SK-N-SH treated with all-trans-retinoic acid at 6 μM for 48 hours (cell line): Measurements from ENCODE around the gene EML4.

Source experiments
- ATAC-seq: fragments of 200-7000 bp; cut with Tn5 transposase; 3 replicates; pipeline ENCODE4 v1.9.1; 2020; ENCODE audit warnings: mild to moderate bottlenecking, moderate library complexity
- ARNTL ChIP-seq: fragments of 450-650 bp; formaldehyde crosslinking; IDR thresholded peaks from 2 replicates; pipeline ENCODE4 v1.5.0; 2020; ENCODE audit warnings: low read depth, mild to moderate bottlenecking, moderate library complexity, borderline replicate concordance
- BACH2 ChIP-seq: fragments of 250-450 bp; sonication (Bioruptor Pico); IDR thresholded peaks from 2 replicates; pipeline ENCODE4 v1.9.0; 2021; ENCODE audit warnings: mild to moderate bottlenecking, borderline replicate concordance
- CREB5 ChIP-seq: fragments of 250-450 bp; sonication (Bioruptor Pico); IDR thresholded peaks from 2 replicates; pipeline ENCODE4 v1.5.1; 2020; ENCODE audit warnings: low read depth, mild to moderate bottlenecking, moderate library complexity
- CSDC2 ChIP-seq: fragments of 250-450 bp; sonication (Bioruptor Pico); IDR thresholded peaks from 2 replicates; pipeline ENCODE4 v1.5.0; 2020; ENCODE audit warnings: mild to moderate bottlenecking, moderate library complexity
- ESRRG ChIP-seq: fragments of 250-450 bp; sonication (Bioruptor Pico); IDR thresholded peaks from 2 replicates; pipeline ENCODE4 v1.6.1; 2021; ENCODE audit warnings: mild to moderate bottlenecking
- ISL1 ChIP-seq: fragments of 250-450 bp; sonication (Bioruptor Pico); IDR thresholded peaks from 2 replicates; pipeline ENCODE4 v2.1.2; 2022; ENCODE audit warnings: mild to moderate bottlenecking, moderate library complexity
- OSR1 ChIP-seq: fragments of 250-450 bp; sonication (Bioruptor Pico); IDR thresholded peaks from 2 replicates; pipeline ENCODE4 v1.8.0; 2022; ENCODE audit warnings: moderate library complexity, mild to moderate bottlenecking, inconsistent platforms
- PPARA ChIP-seq: fragments of 250-450 bp; sonication (Bioruptor Pico); IDR thresholded peaks from 2 replicates; pipeline ENCODE4 v1.5.0; 2020; ENCODE audit warnings: mild to moderate bottlenecking, borderline replicate concordance
- SNAI2 ChIP-seq: fragments of 250-450 bp; sonication (Bioruptor Pico); IDR thresholded peaks from 2 replicates; pipeline ENCODE4 v1.5.0; 2020; ENCODE audit warnings: mild to moderate bottlenecking, moderate library complexity
- TCF4 ChIP-seq: fragments of 250-450 bp; sonication (Bioruptor Pico); IDR thresholded peaks from 2 replicates; pipeline ENCODE4 v1.8.0; 2021; ENCODE audit warnings: mild to moderate bottlenecking, moderate library complexity, borderline replicate concordance
- TOX ChIP-seq: fragments of 250-450 bp; sonication (Bioruptor Pico); IDR thresholded peaks from 2 replicates; pipeline ENCODE4 v1.8.0; 2021; ENCODE audit warnings: mild to moderate bottlenecking, moderate library complexity, borderline replicate concordance
- ZC3H10 ChIP-seq: fragments of 250-450 bp; sonication (Bioruptor Pico); IDR thresholded peaks from 2 replicates; pipeline ENCODE4 v1.5.1; 2021; ENCODE audit warnings: mild to moderate bottlenecking, moderate library complexity
- ZFP3 ChIP-seq: fragments of 250-450 bp; sonication (Bioruptor Pico); IDR thresholded peaks from 2 replicates; pipeline ENCODE4 v1.5.0; 2020; ENCODE audit warnings: mild to moderate bottlenecking, moderate library complexity
- ZFP30 ChIP-seq: fragments of 450-650 bp; formaldehyde crosslinking; IDR thresholded peaks from 2 replicates; pipeline ENCODE4 v1.5.0; 2022; ENCODE audit warnings: mild to moderate bottlenecking, moderate library complexity
- ZNF70 ChIP-seq: fragments of 450-650 bp; formaldehyde crosslinking; IDR thresholded peaks from 2 replicates; pipeline ENCODE4 v1.5.0; 2020; ENCODE audit warnings: mild to moderate bottlenecking, moderate library complexity
- ZNF8 ChIP-seq: fragments of 450-650 bp; formaldehyde crosslinking; IDR thresholded peaks from 2 replicates; pipeline ENCODE4 v1.5.0; 2020; ENCODE audit warnings: mild to moderate bottlenecking, moderate library complexity
- TF ChIP-seq, protein P1 (sequence below): fragments of 250-450 bp; sonication (Bioruptor Pico); IDR thresholded peaks from 2 replicates; pipeline ENCODE4 v1.5.0; 2020; ENCODE audit warnings: mild to moderate bottlenecking, moderate library complexity
- TF ChIP-seq, protein P2 (sequence below): fragments of 250-450 bp; sonication (Bioruptor Pico); IDR thresholded peaks from 2 replicates; pipeline ENCODE4 v1.8.0; 2020; ENCODE audit warnings: mild to moderate bottlenecking, moderate library complexity, borderline replicate concordance
- TF ChIP-seq, protein P3 (sequence below): fragments of 250-450 bp; sonication (Bioruptor Pico); IDR thresholded peaks from 2 replicates; pipeline ENCODE4 v1.5.1; 2021; ENCODE audit warnings: mild to moderate bottlenecking, moderate library complexity
- TF ChIP-seq, protein P4 (sequence below): fragments of 250-450 bp; sonication (Bioruptor Pico); IDR thresholded peaks from 2 replicates; pipeline ENCODE4 v1.8.0; 2021; ENCODE audit warnings: low read depth, mild to moderate bottlenecking, moderate library complexity, borderline replicate concordance

The EML4 gene

GRCh38 chr2:42192652-42193566, 23.8 kb downstream of the EML4 start:
- ATAC-seq, result peak; percentile 59
- TF ChIP-seq ZFP3 (CRISPR knock-in tag) (no peak), ISL1 (CRISPR knock-in tag) (peak; percentile 12; the same call in 1 of the 2 replicates), TCF4 (CRISPR knock-in tag) (no peak), CSDC2 (CRISPR knock-in tag) (no peak)

DNA sequence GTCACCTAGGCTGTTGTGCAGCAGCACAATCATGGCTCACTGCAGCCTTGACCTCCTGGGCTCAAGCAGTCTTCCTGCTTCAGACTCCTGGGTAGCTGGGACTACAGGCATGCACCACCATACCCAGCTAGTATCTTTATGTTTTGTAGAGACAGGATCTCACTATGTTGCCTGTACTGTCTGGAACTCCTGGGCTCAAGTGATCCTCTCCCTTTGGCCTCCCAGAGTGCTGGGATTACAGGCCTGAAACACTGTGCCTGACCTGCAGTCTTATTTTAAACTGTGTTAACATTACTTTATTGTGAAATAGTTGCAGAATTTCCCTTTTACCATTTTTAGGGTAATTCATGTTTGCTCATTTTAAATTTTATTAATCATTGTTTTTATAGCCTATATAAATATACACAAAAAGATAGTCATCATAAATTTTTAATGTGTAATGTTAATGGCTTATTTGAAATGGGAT, 24.6 kb downstream of the EML4 start:
- peak; percentile 48 for ATAC-seq
- TF ChIP-seq ISL1 (CRISPR knock-in tag) (no peak), ZFP30 (CRISPR knock-in tag) (no peak), PPARA (CRISPR knock-in tag) (no peak), TOX (CRISPR knock-in tag) (no peak), OSR1 (no peak), CREB5 (CRISPR knock-in tag) (no peak)
- TF ChIP-seq, protein P1, sequence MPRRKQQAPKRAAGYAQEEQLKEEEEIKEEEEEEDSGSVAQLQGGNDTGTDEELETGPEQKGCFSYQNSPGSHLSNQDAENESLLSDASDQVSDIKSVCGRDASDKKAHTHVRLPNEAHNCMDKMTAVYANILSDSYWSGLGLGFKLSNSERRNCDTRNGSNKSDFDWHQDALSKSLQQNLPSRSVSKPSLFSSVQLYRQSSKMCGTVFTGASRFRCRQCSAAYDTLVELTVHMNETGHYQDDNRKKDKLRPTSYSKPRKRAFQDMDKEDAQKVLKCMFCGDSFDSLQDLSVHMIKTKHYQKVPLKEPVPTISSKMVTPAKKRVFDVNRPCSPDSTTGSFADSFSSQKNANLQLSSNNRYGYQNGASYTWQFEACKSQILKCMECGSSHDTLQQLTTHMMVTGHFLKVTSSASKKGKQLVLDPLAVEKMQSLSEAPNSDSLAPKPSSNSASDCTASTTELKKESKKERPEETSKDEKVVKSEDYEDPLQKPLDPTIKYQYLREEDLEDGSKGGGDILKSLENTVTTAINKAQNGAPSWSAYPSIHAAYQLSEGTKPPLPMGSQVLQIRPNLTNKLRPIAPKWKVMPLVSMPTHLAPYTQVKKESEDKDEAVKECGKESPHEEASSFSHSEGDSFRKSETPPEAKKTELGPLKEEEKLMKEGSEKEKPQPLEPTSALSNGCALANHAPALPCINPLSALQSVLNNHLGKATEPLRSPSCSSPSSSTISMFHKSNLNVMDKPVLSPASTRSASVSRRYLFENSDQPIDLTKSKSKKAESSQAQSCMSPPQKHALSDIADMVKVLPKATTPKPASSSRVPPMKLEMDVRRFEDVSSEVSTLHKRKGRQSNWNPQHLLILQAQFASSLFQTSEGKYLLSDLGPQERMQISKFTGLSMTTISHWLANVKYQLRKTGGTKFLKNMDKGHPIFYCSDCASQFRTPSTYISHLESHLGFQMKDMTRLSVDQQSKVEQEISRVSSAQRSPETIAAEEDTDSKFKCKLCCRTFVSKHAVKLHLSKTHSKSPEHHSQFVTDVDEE (CRISPR knock-in tag), result no peak
- TF ChIP-seq, protein P2, sequence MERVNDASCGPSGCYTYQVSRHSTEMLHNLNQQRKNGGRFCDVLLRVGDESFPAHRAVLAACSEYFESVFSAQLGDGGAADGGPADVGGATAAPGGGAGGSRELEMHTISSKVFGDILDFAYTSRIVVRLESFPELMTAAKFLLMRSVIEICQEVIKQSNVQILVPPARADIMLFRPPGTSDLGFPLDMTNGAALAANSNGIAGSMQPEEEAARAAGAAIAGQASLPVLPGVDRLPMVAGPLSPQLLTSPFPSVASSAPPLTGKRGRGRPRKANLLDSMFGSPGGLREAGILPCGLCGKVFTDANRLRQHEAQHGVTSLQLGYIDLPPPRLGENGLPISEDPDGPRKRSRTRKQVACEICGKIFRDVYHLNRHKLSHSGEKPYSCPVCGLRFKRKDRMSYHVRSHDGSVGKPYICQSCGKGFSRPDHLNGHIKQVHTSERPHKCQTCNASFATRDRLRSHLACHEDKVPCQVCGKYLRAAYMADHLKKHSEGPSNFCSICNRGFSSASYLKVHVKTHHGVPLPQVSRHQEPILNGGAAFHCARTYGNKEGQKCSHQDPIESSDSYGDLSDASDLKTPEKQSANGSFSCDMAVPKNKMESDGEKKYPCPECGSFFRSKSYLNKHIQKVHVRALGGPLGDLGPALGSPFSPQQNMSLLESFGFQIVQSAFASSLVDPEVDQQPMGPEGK (CRISPR knock-in tag), result no peak
- TF ChIP-seq, protein P3, sequence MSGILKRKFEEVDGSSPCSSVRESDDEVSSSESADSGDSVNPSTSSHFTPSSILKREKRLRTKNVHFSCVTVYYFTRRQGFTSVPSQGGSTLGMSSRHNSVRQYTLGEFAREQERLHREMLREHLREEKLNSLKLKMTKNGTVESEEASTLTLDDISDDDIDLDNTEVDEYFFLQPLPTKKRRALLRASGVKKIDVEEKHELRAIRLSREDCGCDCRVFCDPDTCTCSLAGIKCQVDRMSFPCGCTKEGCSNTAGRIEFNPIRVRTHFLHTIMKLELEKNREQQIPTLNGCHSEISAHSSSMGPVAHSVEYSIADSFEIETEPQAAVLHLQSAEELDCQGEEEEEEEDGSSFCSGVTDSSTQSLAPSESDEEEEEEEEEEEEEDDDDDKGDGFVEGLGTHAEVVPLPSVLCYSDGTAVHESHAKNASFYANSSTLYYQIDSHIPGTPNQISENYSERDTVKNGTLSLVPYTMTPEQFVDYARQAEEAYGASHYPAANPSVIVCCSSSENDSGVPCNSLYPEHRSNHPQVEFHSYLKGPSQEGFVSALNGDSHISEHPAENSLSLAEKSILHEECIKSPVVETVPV (CRISPR knock-in tag), result no peak

DNA sequence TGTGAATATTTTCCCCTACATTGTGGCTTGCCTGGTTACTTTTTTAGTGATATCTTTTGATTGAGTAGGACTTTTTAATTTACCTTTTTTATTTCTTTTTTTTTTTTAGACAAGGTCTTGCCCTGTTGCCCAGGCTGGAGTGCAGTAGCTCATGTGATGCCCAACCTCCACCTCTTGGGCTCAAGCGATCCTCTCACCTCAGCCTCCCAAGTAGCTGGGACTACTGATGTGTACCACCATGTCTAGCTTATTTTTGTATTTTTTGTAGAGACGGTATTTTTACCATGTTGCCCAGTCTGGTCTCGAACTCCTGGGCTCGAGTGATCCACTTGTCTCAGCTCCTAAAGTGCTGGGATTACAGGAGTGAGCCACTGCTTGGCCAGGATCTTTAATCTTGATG, 25.3 kb downstream of the EML4 start:
- TF ChIP-seq ESRRG (CRISPR knock-in tag) (no peak), ZC3H10 (CRISPR knock-in tag) (no peak), BACH2 (CRISPR knock-in tag) (no peak), OSR1 (no peak), PPARA (CRISPR knock-in tag) (no peak), TCF4 (CRISPR knock-in tag) (no peak), TOX (CRISPR knock-in tag) (no peak), SNAI2 (CRISPR knock-in tag) (no peak), ZNF70 (no peak), CSDC2 (CRISPR knock-in tag) (no peak), ZNF8 (CRISPR knock-in tag) (no peak), ZFP3 (CRISPR knock-in tag) (no peak), CREB5 (CRISPR knock-in tag) (no peak), ARNTL (CRISPR knock-in tag) (no peak)
- TF ChIP-seq, protein P3 (CRISPR knock-in tag), result no peak
- TF ChIP-seq, protein P4, sequence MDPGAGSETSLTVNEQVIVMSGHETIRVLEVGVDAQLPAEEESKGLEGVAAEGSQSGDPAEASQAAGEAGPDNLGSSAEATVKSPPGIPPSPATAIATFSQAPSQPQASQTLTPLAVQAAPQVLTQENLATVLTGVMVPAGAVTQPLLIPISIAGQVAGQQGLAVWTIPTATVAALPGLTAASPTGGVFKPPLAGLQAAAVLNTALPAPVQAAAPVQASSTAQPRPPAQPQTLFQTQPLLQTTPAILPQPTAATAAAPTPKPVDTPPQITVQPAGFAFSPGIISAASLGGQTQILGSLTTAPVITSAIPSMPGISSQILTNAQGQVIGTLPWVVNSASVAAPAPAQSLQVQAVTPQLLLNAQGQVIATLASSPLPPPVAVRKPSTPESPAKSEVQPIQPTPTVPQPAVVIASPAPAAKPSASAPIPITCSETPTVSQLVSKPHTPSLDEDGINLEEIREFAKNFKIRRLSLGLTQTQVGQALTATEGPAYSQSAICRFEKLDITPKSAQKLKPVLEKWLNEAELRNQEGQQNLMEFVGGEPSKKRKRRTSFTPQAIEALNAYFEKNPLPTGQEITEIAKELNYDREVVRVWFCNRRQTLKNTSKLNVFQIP (CRISPR knock-in tag), result no peak
- ATAC-seq, result no peak
